Activated T-helper 2 cell treated with anti-CD3 and anti-CD28 coated beads, Interferon-gamma antibody, Interleukin-2, Interleukin-4, amounts not matched to agents 10 μg/mL and 5 μg/mL and 100 μg/mL, durations not matched to agents 14 hours and 24 hours and 36 hours (primary cell): Measurements from ENCODE around the gene FKRP. TPM values are rescaled to one million over a fixed set of nuclear protein-coding genes. Genes with fewer than 3 reads are reported as not detected.
"Not testable (repeated sequence)": the region's sequence is repeated elsewhere in the genome, so short reads cannot be mapped to it uniquely, and the experiment has no call there.

Source experiments
- DNase-seq: peaks from one replicate; pipeline ENCODE4 v3.0.0; 2021; ENCODE audit warnings: low spot score
- H3K27ac Mint-ChIP-seq: one replicate; pipeline ENCODE4 v1.8.0; 2021; ENCODE audit warnings: mixed read lengths
- H3K27me3 Mint-ChIP-seq: one replicate; pipeline ENCODE4 v1.8.0; 2021; ENCODE audit warnings: low read depth, mixed read lengths
- H3K36me3 Mint-ChIP-seq: one replicate; pipeline ENCODE4 v1.8.0; 2021; ENCODE audit warnings: low read depth, mixed read lengths
- H3K4me1 Mint-ChIP-seq: one replicate; pipeline ENCODE4 v1.8.0; 2021; ENCODE audit warnings: low read depth, mixed read lengths
- H3K4me3 Mint-ChIP-seq: one replicate; pipeline ENCODE4 v1.8.0; 2021; ENCODE audit warnings: low read depth, mild to moderate bottlenecking, moderate library complexity, mixed read lengths
- H3K9me3 Mint-ChIP-seq: one replicate; pipeline ENCODE4 v1.8.0; 2021; ENCODE audit warnings: mixed read lengths
- intact Hi-C: fragments of 100-400 bp; cut with micrococcal nuclease; formaldehyde crosslinking; loops from one replicate; pipeline ENCODE4 v1.15.1; 2023
- total RNA-seq: library from RNA; stranded (reverse); gene quantifications from 2 replicates; pipeline ENCODE4 v1.2.3, GENCODE V29; 2022

FKRP gene
- total RNA-seq, 1 donor from 2014 or later: 23.1 TPM

DNA sequence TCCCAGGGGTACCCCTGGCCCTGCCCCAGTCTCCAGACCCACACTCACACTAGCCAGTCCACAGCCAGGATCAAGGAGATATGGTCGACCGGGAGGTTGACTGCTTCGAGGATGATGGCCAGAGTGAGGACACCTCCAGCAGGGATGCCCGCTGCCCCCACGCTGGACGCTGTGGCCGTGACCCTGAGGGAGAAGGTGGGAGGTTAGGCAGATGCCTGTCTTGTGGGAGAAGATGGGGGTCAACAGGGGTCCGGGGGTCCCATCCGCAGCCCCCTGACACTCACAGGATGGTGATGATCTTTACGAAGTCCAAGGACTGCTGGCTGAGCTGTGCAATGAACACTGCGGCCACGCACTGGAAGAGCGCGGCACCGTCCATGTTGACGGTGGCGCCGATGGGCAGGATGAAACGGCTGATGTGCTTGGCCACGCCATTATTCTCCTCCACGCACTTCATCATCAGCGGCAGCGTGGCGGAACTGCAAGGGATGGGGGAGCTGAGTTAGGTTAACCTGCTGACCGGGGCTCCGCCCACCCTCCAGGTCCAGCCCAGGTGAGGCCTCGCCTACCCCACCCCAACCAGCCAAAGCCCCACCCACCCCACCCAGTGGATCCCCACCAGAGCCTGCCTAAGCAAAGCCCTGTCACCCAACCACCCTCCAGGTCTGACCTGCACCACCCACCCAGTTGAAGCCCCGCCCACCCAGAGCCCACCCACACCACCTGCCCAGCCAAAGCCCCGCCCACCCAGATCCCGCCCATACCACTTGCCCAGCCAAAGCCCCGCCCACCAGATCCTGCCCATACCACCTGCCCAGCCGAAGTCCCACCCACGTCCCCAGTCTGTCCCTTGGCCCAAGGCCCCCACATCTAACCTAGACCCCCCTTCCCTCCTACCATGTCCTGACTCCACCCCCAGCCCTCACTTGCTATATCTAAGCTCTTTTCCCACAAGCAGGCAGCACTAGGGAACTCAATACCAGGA is 31.4 kb downstream of the FKRP start:
- DNase-seq: no peak
- no peak overlapping the region for H3K4me3 Mint-ChIP-seq

DNA sequence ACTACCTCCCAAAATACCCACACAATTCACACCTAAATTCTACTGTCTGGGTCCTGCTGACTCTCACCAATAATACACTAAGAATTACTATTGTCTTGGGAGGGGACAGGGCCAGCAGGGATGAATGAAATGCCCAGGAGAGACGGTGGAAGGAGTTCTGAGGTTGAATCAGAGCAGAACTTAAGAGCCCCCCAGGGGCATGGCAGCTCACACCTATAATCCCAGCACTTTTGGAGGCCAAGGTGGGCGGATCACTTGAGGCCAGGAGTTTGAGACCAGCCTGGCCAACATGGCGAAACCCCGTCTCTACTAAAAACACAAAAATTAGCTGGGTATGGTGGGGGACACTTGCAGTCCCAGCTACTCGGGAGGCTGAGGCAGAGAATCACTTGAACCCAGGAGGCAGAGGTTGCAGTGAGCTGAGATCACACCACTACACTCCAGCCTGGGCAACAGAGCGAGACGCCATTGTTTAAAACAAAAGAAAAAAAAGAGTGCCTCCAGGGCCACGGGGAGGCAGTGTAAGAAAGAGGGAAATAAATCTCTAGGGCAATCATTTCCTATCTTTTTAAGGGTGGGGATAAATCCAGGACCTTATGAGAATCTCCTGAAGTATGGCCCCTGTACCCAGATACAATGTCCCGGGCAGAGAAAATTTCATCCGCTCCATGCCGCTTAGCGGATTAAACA is 32.2 kb downstream of the FKRP start:
- Mint-ChIP-seq H3K36me3 (peaks cover 68% of the 10 kb centered on the region), H3K4me1 (peaks cover 12% of the 10 kb centered on the region)
- intact Hi-C loops, H3K9me3 Mint-ChIP-seq, DNase-seq, H3K27ac Mint-ChIP-seq, H3K4me3 Mint-ChIP-seq, H3K27me3 Mint-ChIP-seq: not testable (repeated sequence)

More for the DNA sequence above, 31.4 kb downstream of the FKRP start:
- no peak overlapping the region for H3K27ac Mint-ChIP-seq
- H3K9me3 Mint-ChIP-seq: no peaks in the 10 kb centered on the region
- H3K4me1 Mint-ChIP-seq: peaks cover 7% of the 10 kb centered on the region
- H3K36me3 Mint-ChIP-seq: peaks cover 62% of the 10 kb centered on the region
- intact Hi-C loops: no loop called here
- no peaks in the 10 kb centered on the region for H3K27me3 Mint-ChIP-seq

DNA sequence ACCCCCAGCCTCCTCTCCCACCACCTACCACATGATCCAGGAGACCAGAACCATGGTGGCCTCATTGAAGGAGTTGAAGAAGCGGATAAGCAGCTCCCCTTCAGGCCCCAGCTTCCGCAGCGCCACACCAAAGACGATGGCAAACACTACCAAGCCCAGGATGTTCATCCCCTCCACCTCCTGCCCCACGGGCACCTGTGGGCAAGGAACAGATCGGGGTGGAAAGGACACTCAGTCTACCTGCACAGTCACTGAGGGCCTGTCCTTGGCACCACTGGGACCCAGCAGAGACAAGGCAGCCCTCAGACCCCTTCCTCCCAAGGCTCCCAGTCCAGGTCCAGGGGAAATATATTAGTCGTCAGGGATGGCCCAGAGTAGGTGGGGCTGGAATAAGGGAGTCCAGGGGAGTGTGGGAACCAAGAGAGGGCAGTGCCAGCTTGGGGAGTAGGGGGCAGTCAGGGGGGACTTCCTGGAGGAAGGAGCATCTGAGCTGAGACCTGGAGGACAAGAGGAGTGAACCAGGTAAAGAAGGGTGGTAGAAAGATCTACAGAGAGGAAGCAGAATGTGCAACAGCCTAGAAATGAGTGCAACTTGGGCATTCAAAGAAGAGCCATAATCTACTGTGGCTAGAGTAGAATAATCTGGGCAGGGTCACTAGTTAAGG is 36.6 kb downstream of the FKRP start:
- Mint-ChIP-seq H3K4me3 (peak overlapping the region; percentile 95), H3K9me3 (no peaks in the 10 kb centered on the region), H3K27ac (peak overlapping the region; percentile 67), H3K36me3 (peaks cover 80% of the 10 kb centered on the region), H3K27me3 (no peaks in the 10 kb centered on the region), H3K4me1 (peaks cover 36% of the 10 kb centered on the region)
- no peak for DNase-seq
- intact Hi-C loops: no loop called here

DNA sequence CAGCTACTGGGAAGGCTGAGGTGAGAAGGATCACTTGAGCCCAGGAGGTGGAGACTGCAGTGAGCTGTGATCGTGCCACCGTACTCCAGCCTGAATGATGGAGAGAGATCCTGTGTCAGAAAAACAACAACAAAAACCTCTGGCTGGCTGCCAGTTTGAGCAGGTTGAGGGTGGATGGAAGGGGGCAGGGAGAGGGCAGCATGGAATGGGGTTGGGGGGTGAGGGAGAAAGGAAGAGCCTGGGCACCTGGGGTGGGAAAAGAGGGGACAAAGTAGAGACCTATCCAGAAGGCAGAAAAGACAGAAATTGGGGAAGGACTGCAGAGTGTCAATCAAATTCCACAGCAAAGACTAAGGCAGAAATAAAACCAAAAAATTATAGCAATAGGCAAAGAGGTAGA is 37.8 kb downstream of the FKRP start:
- H3K4me3 Mint-ChIP-seq: peak overlapping the region; percentile 95
- peaks cover 69% of the 10 kb centered on the region for H3K36me3 Mint-ChIP-seq
- intact Hi-C loops: no loop called here
- no peaks in the 10 kb centered on the region for H3K27me3 Mint-ChIP-seq
- no peaks in the 10 kb centered on the region for H3K9me3 Mint-ChIP-seq
- peaks cover 33% of the 10 kb centered on the region for H3K4me1 Mint-ChIP-seq
- H3K27ac Mint-ChIP-seq: peak overlapping the region; percentile 93
- no peak for DNase-seq

DNA sequence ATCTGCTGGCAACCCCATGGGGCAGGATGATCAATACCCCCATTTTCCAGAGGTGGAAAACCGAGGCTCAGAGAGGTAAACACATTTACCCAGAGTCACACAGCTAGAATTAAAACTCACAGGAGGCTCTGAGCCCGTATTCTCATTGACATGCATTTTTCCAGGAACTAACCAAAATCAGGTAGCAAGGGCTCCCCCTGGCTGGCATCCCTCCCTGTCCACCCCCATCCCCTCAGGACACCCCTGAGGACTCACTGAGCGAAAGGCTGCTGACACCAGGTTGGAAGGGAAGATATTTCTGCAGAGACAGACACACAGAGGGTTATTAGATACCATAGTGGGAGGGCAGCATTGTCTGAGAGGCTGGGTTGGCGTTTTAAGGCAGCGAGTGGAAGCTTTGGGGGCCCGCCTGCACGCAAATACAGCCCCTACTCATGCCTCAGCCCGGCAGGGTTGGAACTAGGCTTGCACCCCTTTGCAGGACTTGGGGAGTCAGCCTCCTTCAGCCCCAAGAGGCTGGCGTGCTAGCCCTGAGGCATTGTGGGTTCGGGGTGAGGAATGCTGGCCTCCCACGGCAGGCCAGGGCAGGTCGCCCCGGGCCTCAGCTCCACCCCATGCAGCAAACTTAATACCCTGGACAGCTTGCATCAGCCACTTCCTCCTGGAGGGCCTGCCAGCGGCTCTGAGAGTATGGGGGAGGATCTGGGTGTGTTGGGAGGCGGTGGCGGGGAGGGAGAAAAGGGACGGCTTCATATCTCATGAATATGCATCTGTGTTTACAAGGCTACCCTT is 38.6 kb downstream of the FKRP start:
- Mint-ChIP-seq H3K27ac (peak overlapping the region; percentile 93), H3K4me3 (peak overlapping the region; percentile 95), H3K4me1 (peaks cover 41% of the 10 kb centered on the region), H3K27me3 (no peaks in the 10 kb centered on the region), H3K36me3 (peaks cover 65% of the 10 kb centered on the region), H3K9me3 (no peaks in the 10 kb centered on the region)
- peak; percentile 63 for DNase-seq
- intact Hi-C loops: loop anchor here (5.0 kb wide), 1 partner anchor 182 kb away; the partner anchor contains the start of gene CALM3

DNA sequence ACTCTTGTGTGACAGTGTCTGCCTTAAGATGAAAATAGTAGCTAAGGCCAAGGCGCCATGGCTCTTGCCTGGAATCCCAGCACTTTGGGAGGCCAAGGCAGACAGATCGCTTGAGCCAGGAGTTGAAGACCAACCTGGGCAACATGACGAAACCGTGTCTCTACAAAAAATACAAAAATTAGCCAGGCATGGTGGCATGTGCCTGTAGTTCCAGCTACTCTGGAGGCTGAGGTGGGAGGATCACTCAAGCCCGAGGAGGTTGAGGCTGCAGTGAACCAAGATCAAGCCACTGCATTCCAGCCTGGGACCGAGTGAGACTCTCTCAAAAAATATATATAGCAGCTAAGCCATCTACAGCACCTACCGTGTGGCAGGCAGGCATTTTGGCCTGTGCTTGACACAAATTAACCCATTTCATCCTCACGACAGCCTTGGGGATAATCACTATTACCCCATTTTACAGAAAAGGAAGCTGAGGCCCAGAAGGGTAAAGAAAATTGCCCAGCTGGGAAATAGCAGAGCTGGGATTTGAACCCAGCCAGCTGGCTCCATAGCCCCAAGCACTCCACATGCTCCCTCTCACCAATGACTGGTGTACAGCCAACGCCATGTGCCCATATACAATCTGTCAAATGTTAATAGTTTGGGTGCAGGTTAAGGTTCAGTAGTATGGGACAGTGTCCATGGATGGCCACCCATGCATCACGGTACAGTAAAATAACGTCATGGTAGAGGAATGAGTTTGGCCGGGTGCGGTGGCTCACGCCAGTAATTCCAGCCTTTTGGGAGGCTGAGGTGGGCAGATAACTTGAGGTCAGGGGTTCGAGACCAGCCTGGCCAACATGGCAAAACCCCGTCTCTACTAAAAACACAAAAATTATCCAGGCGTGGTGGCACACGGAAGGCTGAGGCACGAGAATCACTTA is 39.5 kb downstream of the FKRP start:
- peaks cover 59% of the 10 kb centered on the region for H3K36me3 Mint-ChIP-seq
- H3K27ac Mint-ChIP-seq: peak overlapping the region; percentile 93
- no peaks in the 10 kb centered on the region for H3K9me3 Mint-ChIP-seq
- H3K4me3 Mint-ChIP-seq: peak overlapping the region; percentile 95
- intact Hi-C loops: loop anchor here (5.0 kb wide), 1 partner anchor 183 kb away; the partner anchor contains the start of gene CALM3
- no peaks in the 10 kb centered on the region for H3K27me3 Mint-ChIP-seq
- DNase-seq: peak; percentile 12
- peaks cover 45% of the 10 kb centered on the region for H3K4me1 Mint-ChIP-seq

DNA sequence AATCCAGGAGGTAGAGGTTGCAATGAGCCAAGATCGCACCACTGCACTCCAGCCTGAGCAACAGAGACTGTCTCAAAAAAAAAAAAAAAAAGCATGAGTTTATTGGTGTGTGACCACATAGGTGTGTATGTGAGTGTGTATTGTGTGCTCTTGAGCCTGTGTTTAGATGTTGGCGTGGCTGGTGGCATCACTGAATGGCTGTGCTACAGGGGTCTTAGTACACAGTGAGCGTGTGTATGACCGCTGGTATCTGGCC is 40.1 kb downstream of the FKRP start:
- intact Hi-C loops: loop anchor here (2.0 to 5.0 kb wide), 5 partner anchors 35 to 327 kb away; partner anchors contain the start of genes CALM3 and ZC3H4
- Mint-ChIP-seq H3K4me1 (peaks cover 45% of the 10 kb centered on the region), H3K27me3 (no peaks in the 10 kb centered on the region), H3K4me3 (peak overlapping the region; percentile 95), H3K36me3 (peaks cover 59% of the 10 kb centered on the region), H3K27ac (peak overlapping the region; percentile 93), H3K9me3 (no peaks in the 10 kb centered on the region)
- no peak for DNase-seq

DNA sequence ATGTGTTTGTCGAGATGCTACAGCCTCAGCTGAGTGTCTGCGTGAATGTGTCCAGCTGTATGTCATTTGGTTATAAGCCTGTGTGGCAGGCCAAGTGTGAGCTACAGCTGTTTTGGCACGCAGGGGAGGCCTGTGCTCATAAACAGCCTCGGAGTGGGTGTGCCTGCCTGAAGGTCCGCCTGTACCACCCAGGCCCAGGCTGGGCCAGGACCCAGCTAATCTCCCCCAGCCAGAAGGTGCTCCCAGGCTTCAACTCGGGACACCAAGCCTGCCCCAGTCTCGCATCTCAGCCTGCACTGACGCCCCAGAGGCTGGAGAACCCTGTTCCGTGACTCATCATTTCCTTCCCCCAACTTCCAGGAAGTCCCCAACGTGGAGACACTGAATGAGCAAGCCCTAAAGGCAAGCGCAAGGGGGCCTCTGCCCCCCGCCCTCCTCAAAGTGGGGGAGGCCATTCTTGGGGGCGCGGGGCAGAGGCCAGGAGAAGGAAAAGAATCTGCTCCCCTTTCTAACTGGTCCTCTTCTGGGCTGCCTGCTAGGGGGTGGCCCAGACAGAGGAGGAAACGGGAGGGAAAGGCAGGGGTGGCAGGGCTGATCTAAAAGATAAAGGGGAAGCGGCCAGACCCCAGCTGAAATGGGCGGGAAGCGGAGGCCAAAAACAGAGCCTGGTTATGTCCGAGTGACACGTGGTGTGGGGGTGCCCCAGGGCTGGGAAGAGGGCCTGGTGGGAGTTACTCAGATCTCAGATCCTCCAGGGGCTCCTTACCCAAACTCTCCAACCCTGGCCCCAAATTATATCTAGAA is 40.6 kb downstream of the FKRP start:
- intact Hi-C loops: loop anchor here (2.0 to 5.0 kb wide), 5 partner anchors 34 to 326 kb away; partner anchors contain the start of genes CALM3 and ZC3H4
- Mint-ChIP-seq H3K4me3 (peak overlapping the region; percentile 95), H3K9me3 (no peaks in the 10 kb centered on the region), H3K4me1 (peaks cover 45% of the 10 kb centered on the region), H3K27ac (peak overlapping the region; percentile 93), H3K36me3 (peaks cover 58% of the 10 kb centered on the region), H3K27me3 (no peaks in the 10 kb centered on the region)
- peak; percentile 74 for DNase-seq

DNA sequence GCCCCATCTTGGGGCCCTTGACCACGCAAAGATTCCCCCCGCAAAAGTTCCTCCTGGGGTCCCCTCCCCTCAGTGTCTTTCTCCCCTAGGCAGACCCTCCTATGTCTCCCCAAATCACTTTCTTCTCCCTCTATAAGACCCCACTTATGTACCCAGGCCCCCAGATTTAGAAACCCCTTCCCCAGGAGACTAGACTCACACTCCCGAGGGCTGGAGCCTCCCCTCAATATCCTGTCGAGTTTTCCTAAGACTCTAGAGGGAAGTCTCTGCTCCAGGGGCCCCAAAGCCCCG is 41.1 kb downstream of the FKRP start:
- peak overlapping the region; percentile 95 for H3K4me3 Mint-ChIP-seq
- H3K27me3 Mint-ChIP-seq: no peaks in the 10 kb centered on the region
- intact Hi-C loops: loop anchor here (2.0 to 5.0 kb wide), 5 partner anchors 34 to 326 kb away; partner anchors contain the start of genes CALM3 and ZC3H4
- no peak for DNase-seq
- H3K27ac Mint-ChIP-seq: peak overlapping the region; percentile 93
- no peaks in the 10 kb centered on the region for H3K9me3 Mint-ChIP-seq
- H3K36me3 Mint-ChIP-seq: peaks cover 53% of the 10 kb centered on the region
- H3K4me1 Mint-ChIP-seq: peaks cover 46% of the 10 kb centered on the region

DNA sequence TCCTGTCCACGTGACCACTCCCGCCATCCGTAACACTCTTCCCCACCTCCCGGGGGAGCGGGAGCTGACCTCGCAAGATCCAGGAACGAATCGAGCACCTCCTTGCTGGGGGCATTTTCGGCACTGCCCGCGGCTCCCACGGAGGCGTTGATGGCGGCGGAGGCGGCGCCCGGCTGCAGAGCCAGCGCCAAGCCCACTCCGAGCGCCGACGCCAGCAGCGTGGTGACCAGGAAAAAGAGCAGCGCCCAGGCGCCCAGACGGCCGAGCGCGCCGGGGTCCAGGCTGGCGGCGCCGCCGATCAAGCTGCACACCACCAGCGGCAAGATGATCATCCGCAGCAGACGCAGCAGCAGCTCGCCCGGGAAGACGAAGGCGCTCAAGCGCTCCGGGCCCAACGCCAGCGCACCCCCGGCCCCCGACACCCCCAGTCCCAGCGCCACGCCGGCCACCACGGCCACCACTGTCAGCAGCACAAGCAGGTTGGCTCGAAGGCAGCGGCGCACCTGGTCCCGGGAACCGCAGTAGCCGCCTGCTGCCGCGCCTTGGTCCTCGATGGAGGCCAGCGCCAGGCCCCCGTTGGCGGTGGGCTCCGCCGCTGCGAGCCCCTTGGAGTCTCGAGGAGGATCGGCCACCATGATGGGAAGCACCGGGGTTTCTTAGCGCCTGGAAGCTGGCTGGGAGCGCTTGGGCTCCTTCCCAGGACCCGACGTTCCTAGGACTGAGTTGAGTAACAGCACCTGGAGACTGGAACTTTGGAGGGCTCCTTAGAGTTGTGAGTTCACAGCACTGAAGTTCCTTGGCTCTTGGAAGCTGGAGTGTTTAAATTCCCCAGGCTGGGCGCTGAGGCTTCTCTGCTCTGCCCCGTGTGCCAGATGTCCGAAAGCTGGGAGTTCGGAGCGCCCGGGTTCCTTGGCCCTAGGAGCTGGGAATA is 41.7 kb downstream of the FKRP start:
- Mint-ChIP-seq H3K27me3 (no peaks in the 10 kb centered on the region), H3K9me3 (no peaks in the 10 kb centered on the region), H3K4me3 (peak overlapping the region; percentile 95), H3K4me1 (peaks cover 50% of the 10 kb centered on the region), H3K27ac (peak overlapping the region; percentile 93), H3K36me3 (peaks cover 47% of the 10 kb centered on the region)
- peak; percentile 44 for DNase-seq
- intact Hi-C loops: loop anchor here (2.0 to 5.0 kb wide), 5 partner anchors 33 to 325 kb away; partner anchors contain the start of genes CALM3 and ZC3H4
